GM18867 (cell line): Measurements from ENCODE around the gene GCDH.
A peak's percentile ranks its signal among the peaks of the same experiment; 100 is the strongest.

Experiments
- ATAC-seq: cut with Tn5 transposase; IDR thresholded peaks from one replicate; pipeline ENCODE4 v1.9.1; 2021; ENCODE audit warnings: mild to moderate bottlenecking, moderate library complexity; ENCODE audit not compliant: unreplicated experiment

GCDH gene

GRCh38 chr19:12937927-12938778, 47.2 kb downstream of the GCDH start, which contains the start of gene CALR:
Gene CALR, plus strand, starts transcription at chr19:12938609. Its CDS starts 71 bp downstream, at chr19:12938680.
- peak; percentile 84 for ATAC-seq

- peak; percentile 10 for ATAC-seq
Measured at GRCh38 chr19:12938779-12939601, 48.0 kb downstream of the GCDH start.

DNA sequence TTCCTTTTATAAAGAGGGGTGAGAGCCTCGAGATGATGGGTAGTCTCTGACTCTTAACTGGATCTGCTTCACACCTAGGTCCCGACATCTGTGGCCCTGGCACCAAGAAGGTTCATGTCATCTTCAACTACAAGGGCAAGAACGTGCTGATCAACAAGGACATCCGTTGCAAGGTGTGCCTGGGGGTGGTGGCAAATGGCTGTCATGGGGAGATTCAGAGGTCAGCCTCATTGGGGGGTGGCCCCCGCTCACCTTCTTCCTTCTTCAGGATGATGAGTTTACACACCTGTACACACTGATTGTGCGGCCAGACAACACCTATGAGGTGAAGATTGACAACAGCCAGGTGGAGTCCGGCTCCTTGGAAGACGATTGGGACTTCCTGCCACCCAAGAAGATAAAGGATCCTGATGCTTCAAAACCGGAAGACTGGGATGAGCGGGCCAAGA, 49.0 kb downstream of the GCDH start:
- no peak for ATAC-seq

- ATAC-seq, result no peak
Measured at GRCh38 chr19:12940897-12941296, 49.9 kb downstream of the GCDH start.

- ATAC-seq, result no peak
Measured at GRCh38 chr19:12943437-12944044, 52.6 kb downstream of the GCDH start.

DNA sequence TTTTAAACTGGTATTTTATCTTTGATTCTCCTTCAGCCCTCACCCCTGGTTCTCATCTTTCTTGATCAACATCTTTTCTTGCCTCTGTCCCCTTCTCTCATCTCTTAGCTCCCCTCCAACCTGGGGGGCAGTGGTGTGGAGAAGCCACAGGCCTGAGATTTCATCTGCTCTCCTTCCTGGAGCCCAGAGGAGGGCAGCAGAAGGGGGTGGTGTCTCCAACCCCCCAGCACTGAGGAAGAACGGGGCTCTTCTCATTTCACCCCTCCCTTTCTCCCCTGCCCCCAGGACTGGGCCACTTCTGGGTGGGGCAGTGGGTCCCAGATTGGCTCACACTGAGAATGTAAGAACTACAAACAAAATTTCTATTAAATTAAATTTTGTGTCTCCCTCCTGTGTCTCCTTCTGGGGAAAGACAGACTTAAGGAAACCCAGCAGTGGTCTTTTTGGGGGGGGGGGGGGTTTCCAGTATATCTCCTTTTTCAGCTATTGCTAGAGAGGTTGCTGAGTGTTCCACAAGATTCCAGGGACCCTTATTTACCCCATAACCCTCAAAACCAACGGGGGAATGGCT, 53.2 kb downstream of the GCDH start:
- no peak for ATAC-seq

DNA sequence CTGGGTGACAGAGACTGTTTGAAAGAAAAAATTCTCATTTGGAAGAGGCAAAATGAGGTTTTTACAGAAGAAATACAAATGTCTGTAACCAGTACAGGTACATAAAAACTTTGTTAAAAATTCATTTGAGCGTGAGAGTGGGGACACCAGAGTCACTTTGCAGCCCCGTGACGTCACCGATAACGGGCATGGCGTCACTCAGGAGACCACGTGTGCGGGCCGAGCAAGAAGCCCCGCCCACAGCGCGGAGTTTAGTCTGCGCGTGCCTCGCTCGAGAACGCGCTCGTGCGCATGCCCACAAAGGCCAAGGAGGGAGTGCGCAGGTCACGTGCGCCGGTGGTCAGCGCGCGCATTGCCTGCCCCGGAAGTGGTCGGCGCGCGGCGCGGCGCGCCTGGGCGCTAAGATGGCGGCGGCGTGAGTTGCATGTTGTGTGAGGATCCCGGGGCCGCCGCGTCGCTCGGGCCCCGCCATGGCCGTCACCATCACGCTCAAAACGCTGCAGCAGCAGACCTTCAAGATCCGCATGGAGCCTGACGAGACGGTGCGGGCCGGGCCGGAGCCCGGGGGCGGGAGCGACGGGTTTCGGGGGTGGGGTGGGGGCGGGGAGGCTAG, 54.6 kb downstream of the GCDH start, which contains the start of gene RAD23A:
Gene RAD23A, plus strand, starts transcription at position 384 of the 613 bp plus-strand sequence. Its CDS starts 87 bp downstream, at position 471.
- ATAC-seq, result peak; percentile 72

- ATAC-seq, result peak; percentile 27
Measured at GRCh38 chr19:12946092-12946721, 55.2 kb downstream of the GCDH start.

GRCh38 chr19:12946731-12947496, 56.0 kb downstream of the GCDH start:
- ATAC-seq, result no peak

- no peak for ATAC-seq
Measured at GRCh38 chr19:12947702-12948611, 57.0 kb downstream of the GCDH start.

DNA sequence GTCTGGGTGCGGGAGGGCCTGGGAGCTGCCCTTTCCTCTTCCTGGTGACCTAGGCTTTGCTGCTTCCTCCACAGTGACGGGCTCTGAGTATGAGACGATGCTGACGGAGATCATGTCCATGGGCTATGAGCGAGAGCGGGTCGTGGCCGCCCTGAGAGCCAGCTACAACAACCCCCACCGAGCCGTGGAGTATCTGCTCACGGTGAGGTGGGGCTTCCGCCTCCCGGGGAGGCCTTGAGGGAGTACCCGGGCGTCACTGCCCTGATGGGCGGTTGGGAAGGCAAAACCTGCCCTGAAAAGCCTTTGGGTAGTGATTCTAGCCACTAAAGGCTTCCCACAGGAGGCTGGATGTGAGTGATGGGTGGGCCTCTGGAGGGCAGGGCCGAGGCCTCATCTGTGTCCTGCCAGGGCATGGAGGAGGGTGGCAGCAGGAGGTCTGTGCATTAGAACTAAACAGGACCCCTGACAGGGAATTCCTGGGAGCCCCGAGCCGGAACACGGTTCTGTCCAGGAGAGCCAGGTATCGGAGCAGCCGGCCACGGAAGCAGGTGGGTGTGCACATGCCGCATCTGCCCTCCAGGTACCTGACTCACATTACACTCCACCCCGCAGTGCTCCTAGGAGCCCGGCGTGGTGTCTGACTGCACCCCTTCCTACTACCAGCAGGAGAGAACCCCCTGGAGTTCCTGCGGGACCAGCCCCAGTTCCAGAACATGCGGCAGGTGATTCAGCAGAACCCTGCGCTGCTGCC, 57.8 kb downstream of the GCDH start:
- ATAC-seq, result no peak
